Amniotic epithelial cell (primary cell): ENCODE measurements around the gene PDCD1.

Source experiments
- DNase-seq: peaks from one replicate; pipeline ENCODE4 v3.0.0-alpha.2; 2010; ENCODE audit warnings: low read depth

PDCD1 gene

DNA sequence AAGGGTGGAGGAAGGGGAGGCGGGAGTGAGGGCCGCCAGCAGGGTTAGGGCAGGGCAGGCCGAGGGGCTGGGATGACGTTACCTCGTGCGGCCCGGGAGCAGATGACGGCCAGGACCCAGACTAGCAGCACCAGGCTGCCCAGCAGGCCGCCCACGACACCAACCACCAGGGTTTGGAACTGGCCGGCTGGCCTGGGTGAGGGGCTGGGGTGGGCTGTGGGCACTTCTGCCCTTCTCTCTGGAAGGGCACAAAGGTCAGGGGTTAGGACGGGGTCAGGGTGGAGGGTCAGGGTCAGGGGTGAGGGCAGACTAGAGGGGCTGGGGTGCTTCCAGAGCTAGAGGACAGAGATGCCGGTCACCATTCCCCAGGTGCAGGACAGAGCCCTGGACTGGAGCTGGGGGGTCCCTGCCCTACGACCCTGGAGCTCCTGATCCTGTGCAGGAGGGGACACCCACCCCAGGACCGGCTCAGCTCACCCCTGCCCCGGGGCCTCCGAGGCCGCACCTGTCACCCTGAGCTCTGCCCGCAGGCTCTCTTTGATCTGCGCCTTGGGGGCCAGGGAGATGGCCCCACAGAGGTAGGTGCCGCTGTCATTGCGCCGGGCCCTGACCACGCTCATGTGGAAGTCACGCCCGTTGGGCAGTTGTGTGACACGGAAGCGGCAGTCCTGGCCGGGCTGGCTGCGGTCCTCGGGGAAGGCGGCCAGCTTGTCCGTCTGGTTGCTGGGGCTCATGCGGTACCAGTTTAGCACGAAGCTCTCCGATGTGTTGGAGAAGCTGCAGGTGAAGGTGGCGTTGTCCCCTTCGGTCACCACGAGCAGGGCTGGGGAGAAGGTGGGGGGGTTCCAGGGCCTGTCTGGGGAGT lies 6.3 kb downstream of the PDCD1 start:
- no peak for DNase-seq

DNA sequence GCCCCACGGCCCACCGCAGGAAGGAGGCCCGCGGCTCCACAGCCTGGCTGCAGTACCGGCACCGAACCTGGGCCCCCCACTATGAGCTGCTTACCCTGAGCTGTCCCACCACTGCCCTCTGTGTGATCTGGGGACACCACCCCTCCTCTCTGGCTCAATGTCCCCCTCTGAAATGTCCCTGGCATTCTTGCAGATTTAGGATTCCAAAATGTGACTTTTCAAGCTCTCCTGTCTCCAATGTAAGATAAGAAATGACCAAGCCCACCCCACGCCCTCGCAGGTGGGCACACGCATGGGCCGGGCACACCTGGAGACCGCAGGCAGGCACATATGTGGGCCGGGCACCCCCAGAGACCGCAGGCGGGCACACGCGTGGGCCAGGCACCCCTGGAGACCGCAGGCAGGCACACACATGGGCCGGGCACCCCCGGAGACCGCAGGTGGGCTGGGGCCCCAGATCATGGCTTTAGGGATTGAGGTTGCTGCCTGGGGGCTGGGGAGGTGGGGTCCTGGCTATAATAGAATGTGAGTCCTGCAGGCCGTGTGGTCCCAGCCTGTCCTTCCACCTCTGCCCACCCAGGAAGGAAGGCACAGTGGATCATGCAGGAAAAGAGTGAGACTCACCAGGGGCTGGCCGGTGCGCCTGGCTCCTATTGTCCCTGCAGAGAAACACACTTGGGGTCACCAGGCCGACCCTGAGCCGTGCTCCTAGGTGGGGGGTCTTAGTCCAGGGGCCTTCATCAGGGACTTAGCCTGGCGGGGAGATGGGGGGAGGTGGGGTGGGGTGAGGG lies 7.2 kb downstream of the PDCD1 start:
- DNase-seq = no peak

- no peak for DNase-seq
These were observed 8.0 kb downstream of the PDCD1 start for GRCh38 chr2:241850544-241851324.

DNA sequence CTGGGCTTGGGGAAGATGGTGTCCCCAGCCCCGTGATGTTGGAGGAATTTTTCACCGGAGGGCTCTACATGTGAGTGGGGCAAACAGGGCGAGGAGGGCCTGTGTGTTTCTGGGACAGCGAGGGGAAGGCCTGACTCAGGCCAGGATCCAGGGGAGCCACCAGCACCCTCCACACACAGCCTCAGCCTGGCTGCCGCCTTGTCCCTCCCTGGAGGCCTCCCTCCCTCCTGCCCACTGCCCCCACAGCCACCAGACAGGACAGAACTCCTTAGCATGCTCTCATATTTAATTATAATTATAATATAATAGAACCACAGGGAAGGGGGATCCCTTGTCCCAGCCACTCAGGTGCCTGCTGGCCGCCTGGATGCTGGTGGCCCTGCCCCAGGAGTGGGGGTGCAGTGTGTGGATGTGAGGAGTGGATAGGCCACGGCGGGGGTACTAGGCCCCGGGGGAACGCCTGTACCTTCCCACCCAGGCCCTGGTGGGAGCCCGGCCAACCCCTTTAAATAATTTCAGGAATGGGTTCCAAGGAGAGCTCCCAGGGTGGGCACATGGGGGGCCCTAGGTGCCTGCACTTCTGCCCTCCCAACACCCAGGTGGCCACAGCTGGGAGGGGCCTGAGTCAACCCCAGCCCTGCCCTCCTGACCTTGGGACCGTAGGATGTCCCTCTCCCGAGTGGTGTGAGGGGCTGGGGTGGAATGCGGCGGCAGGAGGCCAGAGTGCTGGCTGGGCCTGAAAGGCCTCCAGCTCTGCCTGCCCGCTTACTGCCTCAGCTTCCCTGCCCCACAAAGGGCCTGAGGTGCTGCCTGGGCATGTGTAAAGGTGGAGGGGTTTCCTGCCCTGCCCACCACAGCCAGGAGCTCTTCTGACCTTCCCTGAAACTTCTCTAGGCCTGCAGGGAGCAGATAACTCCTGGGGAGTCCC lies 8.8 kb downstream of the PDCD1 start:
- no peak for DNase-seq

DNA sequence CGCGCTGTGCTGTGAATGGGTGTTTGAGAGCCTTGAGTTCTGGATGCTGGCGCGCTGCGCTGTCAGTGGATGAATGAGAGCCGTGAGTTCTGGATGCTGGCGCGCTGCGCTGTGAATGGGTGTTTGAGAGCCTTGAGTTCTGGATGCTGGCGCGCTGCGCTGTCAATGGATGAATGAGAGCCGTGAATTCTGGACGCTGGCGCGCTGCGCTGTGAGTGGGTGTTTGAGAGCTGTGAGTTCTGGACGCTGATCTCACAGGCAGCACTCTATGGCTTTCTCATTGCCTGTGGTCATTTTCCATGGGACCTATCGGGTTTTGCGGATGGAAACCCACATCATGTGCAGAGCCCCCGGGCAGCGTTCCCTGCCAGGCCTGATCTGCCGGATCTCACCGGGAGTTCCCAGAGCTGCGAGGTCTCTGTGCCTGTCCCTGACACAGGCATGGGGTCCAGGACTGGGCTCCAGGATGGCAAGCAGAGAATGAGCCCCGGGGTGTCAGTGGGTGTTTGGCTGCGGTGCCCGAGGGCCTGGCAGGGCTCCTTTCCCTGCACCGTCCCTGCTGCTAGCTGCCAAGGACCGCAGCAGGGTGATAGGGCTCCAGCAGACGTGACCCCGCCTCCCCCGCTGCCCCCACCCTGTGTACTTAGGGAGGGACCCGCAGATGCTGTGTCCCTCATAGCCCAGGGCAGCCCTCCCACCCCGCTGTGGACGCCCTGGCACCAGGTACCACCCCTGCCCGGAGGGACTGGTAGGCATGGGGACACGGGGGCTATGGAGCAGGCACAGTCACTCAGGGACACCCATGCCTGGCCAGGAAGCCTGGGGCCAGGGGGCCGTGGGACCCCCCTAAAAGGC lies 9.7 kb downstream of the PDCD1 start:
- no peak for DNase-seq

- no peak for DNase-seq
These were observed 12.3 kb downstream of the PDCD1 start for GRCh38 chr2:241846406-241846805.

DNA sequence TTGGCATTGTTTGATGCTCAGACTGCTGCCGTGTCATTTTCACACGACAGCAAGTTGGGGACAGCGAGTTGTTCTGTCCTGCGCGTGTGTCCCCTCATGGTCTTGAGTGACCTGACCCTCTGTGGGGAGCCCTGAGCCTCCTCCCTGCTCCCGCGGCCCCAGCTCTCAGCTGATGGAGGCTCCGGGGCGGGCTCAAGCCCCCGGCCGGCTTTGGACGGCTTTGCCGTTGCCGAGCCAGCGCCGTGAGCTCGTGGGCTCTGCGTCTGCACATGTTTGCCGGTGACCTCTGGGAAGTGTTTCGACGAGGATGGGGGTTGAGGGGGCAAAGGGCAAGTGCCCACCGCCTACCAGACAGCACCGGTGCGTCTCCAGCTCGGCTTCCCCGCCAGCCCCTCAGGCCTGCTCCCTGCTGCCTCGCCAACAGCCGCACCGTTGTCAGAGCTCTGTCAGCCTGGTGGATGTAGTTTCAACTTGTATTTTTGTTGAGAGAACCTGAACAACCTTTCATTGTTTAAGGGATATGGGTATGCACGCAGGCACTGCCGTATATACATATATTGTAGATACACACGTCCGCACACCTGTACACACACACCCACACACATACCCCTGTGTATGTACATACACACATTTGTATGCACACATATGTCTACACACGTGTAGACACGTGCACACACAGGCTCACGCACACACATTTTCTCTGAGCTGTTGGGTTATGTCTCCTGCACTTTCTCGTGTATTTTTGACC lies 13.7 kb downstream of the PDCD1 start:
- no peak for DNase-seq

DNA sequence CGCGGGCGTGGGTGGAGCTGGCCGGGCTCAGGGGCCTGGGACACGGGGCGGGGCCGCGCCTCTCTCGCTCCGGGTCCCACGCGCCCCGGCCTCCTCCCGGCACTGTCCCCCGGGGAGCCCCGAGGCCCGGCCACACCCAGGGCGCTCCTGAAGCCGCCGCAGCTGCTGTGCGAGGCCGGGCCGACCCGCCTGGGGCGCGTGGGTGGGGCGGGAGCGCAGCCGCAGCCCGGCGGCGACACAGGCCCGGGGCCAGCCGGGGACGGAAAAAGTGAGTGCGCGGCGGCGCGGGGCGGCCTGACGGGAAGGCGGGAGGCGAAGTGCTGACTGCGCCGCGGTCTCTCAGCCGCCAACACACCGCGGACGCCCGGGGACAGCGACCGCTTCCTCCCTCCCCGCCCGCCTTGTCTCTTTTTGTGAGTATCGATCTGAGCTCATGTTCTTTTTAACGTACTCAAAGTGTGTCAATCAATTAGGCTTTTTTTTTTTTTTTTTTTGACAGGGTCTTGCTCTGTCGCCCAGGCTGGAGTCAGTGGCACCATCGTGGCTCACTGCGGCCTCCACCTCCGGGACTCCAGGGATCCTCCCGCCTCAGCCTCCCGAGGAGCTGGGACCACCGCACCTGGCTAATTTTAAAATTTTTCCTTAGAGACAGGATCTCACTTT lies 14.5 kb downstream of the PDCD1 start:
- DNase-seq = no peak

GRCh38 chr2:241843321-241844065 lies 15.2 kb downstream of the PDCD1 start:
- no peak for DNase-seq

DNA sequence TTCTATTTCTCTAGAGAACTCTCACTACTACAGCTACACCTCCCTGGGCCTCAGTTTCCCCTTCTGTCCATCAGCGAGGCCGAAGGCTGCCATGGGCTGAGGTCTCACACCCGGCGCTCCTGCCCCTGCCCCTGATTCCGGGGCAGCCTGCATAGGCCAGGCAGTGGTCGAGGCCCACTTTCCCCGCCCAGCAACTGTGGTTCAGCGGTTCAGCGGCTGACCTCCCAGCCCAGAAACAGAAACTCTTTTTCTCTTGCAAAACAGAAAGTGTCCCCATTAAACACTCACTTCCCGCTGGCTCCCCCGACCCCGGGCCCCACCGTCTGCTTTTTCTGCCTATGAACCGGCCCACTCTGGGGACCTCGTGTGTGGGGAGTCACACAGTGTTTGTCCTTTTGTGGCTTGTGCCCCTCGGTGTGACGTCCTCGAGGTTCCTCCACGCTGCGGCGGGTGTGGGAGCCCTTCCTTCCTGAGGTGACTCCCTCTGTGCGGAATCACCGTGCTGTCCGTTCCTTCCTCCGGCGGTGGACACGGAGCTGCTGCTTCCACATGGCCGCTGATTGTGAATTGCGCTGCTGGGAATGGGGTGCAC lies 16.0 kb downstream of the PDCD1 start:
- DNase-seq = no peak

- DNase-seq = no peak
These were observed 16.7 kb downstream of the PDCD1 start for GRCh38 chr2:241842067-241842415.

DNA sequence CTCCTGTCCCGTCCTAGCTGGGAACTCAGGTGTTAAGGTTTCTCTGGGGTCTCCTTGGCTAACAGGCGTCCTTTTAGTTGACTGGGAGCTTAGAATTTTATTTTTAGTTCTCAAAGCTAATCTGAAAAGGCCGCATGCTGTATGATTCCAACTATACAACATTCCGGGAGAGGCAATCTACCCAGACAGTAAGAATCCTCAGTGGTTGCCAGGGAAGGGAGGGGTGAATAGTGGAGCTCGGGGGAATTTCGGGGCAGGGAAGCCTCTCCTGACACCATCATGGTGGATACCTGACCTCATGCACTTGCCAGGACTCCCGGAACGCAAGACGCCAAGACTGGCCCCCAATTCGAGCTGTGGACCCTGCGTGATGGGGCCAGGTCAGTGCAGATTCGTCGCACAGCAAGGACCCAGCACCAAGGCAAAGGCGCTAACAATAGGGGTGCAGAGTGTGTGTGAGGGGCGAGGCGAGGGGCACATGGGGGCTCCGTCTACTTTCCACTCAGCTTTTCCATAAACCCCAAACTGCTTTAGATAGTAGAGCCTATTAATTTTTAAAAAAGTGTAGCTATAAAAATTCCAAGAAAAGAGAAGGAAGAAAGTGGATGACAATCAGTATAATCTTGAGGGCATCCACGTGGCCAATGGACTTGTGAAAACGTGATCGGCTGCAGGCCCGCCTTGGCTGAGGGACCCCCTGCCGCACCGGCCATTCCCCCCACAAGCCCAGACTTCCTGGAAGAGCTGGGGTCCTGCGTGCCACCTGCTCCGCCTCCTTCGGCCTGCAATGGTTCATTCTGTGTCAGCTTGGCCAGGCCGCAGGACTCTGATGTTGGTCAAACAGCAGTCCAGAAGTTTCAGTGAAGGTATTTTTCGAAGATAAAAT lies 17.3 kb downstream of the PDCD1 start:
- no peak for DNase-seq

DNA sequence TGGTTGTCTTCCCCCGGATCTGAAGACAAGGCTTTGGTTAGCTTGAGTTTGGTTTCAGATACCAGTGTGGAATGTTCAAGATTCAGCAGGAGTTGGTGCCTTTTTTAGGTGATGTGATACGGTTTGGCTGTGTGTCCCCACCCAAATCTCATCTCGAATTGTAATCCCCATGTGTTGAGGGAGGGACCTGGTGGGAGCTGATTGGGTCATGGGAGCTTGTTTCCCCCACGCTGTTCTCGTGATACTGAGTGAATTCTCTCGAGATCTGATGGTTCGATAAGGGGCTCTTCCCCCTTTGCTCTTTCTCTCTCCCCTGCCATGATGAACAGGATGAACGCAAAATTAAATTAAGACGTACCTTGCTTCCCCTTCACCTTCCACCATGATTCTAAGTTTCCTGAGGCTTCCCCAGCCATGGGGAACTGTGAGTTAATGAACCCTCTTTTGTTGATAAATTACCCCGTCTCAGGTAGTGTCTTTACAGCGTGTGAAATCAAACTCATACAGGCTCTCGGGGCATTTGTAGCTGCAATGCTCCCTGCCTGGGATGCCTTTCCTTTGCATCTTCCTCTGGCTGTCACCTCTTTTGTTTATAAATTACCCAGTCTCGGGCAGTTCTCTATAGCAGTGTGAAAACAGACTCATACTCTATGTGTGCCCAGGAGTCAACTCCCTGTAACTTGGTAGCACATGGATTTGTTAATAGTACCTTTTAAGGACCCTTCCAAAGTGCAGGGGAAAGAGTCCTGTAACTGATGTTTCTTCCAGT lies 21.3 kb downstream of the PDCD1 start:
- DNase-seq = no peak

DNA sequence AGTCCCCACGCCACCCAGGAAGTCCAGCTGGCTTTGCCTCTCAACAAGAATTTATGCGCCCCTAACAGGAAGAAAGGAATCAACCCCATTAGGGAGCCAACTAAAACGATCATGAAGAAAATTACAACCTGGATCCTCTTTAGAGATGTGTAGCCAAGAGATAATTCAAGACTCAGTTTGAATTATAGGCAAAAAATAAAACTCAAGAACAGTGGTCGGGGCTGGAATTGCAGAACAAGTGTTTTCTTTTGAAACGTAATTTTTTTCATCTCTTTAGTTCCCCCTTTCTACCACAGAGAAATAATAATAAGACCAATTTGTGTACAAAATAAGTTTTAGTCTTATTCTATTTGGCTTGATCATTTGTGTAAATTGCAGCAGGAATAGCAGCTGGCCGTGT lies 22.4 kb downstream of the PDCD1 start:
- DNase-seq = no peak

GRCh38 chr2:241835611-241836010 lies 23.1 kb downstream of the PDCD1 start:
- peak; percentile 12 for DNase-seq

- DNase-seq = no peak
These were observed 24.0 kb downstream of the PDCD1 start for GRCh38 chr2:241834527-241835210.
